Ramos (cell line): ENCODE measurements around the gene PRKCH.
"Not testable (repeated sequence)": the region's sequence is repeated elsewhere in the genome, so short reads cannot be mapped to it uniquely, and the experiment has no call there.

Source experiments
- in situ Hi-C: fragments of 300-500 bp; cut with MboI; formaldehyde crosslinking; loops from one replicate; pipeline ENCODE4 v1.14.3; 2022; ENCODE audit warnings: low sequenced_read_pairs; ENCODE audit not compliant: unreplicated experiment

PRKCH gene

GRCh38 chr14:61516118-61516743 lies 194.9 kb downstream of the PRKCH start:
- in situ Hi-C loops, result no loop called here

- in situ Hi-C loops, result no loop called here
Observed at GRCh38 chr14:61516964-61517653, 195.7 kb downstream of the PRKCH start.

DNA sequence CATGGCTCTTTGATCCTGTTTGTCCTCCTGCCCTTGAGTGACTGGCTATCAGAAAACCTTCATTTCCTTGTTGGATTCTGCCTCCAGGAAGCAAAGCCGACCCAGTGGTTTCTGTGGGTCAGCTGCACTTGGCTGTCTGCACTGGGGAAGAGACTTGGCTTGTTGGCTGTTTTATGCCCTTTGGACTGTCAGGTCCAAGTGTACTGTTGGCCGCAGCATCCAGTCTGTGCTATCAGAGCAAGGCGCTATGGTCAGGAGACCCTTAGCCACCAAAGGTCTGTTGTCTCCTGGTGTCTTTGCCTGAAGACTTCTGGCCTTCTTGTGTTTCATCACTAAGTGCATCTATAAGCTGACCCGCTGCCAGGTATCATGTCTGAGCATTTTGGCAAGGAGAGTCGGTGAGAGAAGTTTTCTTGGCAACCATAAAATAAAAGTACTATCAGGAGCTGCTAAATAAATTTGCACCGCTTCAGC lies 196.6 kb downstream of the PRKCH start:
- in situ Hi-C loops, result no loop called here

GRCh38 chr14:61518403-61518802 lies 197.0 kb downstream of the PRKCH start:
- in situ Hi-C loops, result no loop called here

DNA sequence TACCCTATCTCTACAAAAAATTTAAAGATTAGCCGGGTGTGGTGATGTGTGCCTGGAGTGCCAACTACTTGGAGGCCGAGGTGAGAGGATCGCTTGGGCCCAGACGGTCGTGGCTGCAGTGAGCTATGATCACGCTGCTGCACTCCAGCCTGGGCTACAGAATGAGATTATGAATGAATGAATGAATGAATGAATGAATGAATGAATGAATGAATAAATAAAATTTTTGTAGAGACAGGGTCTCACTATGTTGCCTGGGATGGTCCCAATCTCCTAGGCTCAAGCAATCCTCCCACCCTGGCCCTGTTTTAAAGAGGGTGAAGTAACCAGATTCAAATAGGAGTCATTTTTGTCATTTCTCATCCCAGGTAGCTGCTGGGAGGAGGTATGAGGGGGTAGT lies 197.7 kb downstream of the PRKCH start:
- in situ Hi-C loops, result no loop called here

GRCh38 chr14:61519735-61520134 lies 198.4 kb downstream of the PRKCH start:
- in situ Hi-C loops, result no loop called here

- in situ Hi-C loops, result no loop called here
Observed at GRCh38 chr14:61520576-61520975, 199.2 kb downstream of the PRKCH start.

DNA sequence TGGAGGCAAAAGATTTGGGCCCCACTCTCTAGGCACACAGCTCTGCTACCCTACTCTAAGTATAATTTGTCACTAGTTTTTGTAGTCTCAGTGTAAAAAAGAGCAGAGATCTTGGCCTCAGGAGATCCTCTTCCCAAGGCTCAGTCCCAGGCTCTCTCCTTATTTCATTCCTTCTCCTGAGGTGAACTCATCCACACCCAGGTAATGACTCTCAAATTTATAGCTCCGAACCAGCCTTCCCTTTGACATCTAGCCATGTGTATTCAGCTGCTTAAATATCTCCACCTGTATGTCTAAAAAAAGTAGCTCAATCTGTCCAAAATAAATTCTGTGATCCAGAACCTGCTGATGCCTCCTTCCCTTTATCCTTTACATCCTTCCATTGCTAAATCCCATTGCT lies 200.4 kb downstream of the PRKCH start:
- in situ Hi-C loops, result no loop called here

DNA sequence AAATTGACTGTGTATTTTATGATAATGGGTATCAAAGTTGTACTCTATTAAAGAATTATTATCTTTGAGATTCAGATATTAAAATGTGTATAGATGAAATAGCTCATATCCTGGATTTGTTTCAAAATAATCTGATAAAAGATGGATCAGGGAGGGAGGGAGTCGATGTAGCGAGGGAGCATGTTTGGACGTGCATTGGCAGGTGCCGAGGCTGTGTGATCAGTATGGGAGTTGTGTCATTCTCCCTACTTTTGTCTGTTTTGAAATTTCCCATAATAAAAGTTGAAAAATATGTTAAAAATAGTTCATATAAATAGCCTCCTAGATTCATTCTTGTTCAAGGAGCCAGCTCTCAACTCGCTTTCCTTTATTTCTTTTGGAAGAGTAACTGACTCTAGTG lies 202.4 kb downstream of the PRKCH start:
- in situ Hi-C loops, result no loop called here

- in situ Hi-C loops, result no loop called here
Observed at GRCh38 chr14:61524211-61524806, 202.9 kb downstream of the PRKCH start.

GRCh38 chr14:61524936-61525292 lies 203.5 kb downstream of the PRKCH start:
- in situ Hi-C loops, result no loop called here

GRCh38 chr14:61525293-61526011 lies 204.1 kb downstream of the PRKCH start:
- in situ Hi-C loops, result no loop called here

- in situ Hi-C loops, result no loop called here
Observed at GRCh38 chr14:61526405-61527312, 205.3 kb downstream of the PRKCH start.

- in situ Hi-C loops, result no loop called here
Observed at GRCh38 chr14:61527325-61528100, 206.1 kb downstream of the PRKCH start.

DNA sequence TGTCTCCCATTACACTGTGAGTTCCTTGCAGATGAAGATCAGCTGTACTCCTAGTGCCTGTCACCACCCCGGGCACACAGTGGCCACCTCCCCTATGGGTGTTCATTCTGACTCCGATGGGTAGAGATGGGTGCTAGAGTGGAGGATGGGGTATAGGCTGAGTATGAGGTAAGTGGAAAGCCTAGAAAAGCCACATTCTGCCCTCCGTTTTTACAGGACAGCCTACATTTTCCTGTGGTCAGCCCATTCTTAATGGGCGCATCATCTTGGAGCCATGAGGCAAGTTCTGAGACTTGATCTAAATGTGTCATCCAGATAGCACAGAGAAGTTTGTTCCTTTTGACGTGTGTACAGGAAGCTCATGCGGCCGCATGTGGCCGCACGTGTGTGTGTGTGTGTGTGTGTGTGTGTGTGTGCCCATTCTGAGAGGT lies 207.2 kb downstream of the PRKCH start:
- in situ Hi-C loops, result no loop called here

- in situ Hi-C loops, result not testable (repeated sequence)
Observed at GRCh38 chr14:61529360-61529759, 208.0 kb downstream of the PRKCH start.

- in situ Hi-C loops, result no loop called here
Observed at GRCh38 chr14:61530296-61530695, 208.9 kb downstream of the PRKCH start.

DNA sequence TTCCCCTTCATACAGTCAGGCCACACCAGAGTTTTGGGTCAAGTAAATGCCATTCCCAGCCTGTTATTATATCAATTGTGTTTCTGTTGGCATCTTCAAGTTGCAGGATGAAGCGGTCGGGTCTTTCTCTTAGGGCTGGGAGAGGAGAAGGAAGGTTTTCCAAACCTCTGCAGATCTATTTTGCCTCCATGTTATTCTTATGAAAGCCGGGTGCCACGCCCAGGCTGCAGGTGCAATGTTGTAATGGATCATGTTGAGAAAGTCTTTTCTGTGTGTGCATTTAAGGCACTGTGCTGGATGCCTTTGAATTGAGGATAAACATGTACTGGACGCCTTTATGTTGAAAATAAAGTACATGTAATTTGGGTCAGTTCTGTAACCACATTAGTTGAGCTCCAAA lies 209.5 kb downstream of the PRKCH start:
- in situ Hi-C loops, result no loop called here

DNA sequence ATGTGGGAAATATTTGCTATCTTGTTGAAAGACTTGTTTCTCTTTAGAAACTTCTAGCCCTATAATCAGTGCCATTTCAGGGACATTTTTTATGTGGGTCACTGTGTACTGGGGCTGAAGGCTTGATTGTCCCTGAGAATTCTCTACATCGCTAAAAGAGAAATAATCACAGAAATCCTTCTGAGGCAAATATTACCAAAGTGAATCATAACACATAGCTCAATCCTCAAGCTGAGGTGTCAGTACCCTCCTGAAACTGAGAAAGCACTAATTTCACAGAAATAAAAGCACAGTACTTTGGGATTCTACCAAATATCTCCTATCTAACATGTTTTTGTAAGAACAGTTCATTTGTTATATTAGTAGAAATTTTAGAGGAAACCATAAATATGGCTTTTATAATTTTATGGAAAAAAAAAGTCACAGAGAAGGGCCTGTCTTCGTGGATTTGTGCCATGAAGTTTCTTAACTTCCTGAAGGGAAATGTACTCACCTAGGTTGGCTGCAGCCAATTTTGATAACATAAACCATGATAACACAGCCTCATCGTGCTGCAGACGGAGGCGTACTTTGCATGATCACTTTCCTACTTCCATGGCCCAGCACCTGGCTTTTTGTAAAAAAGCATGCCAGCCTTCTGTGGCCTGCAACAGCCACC lies 210.2 kb downstream of the PRKCH start:
- in situ Hi-C loops, result no loop called here
